SJSA1 (cell line): ENCODE data around the gene ARHGAP5. TPM values are rescaled to one million over a fixed set of nuclear protein-coding genes. Genes with fewer than 3 reads are reported as not detected.

Experiments
- DNase-seq, 2 experiments: peaks; one replicate each; pipeline ENCODE4 v3.0.0-alpha.2; 2015 to 2020; ENCODE audit warnings: low spot score in 2 of 2, low read depth in 1 of 2
- H3K27ac ChIP-seq: fragments of 250-450 bp; sonication (Bioruptor Pico); 2 replicates; pipeline ENCODE4 v1.5.1; 2020; ENCODE audit warnings: mild to moderate bottlenecking, moderate library complexity
- H3K27me3 ChIP-seq: fragments of 250-450 bp; sonication (Bioruptor Pico); replicated peaks from 2 replicates; pipeline ENCODE4 v1.5.1; 2020; ENCODE audit warnings: mild to moderate bottlenecking, moderate library complexity
- H3K36me3 ChIP-seq: fragments of 250-450 bp; sonication (Bioruptor Pico); 2 replicates; pipeline ENCODE4 v1.5.1; 2020; ENCODE audit warnings: mild to moderate bottlenecking
- H3K4me1 ChIP-seq: fragments of 250-450 bp; sonication (Bioruptor Pico); replicated peaks from 2 replicates; pipeline ENCODE4 v1.6.1; 2021; ENCODE audit warnings: mild to moderate bottlenecking
- H3K4me3 ChIP-seq: fragments of 250-450 bp; sonication (Bioruptor Pico); 2 replicates; pipeline ENCODE4 v1.5.1; 2020; ENCODE audit warnings: mild to moderate bottlenecking
- H3K9me3 ChIP-seq: fragments of 250-450 bp; sonication (Bioruptor Pico); replicated peaks from 2 replicates; pipeline ENCODE4 v1.5.1; 2020; ENCODE audit warnings: mild to moderate bottlenecking
- total RNA-seq: library from RNA; depleted of rRNA; stranded (reverse); fragments of >200 nt; shearing (Covaris generic); gene quantifications from 2 replicates; pipeline ENCODE4 v1.2.3, GENCODE V29; 2014; rRNA removed

Gene ARHGAP5, protein sequence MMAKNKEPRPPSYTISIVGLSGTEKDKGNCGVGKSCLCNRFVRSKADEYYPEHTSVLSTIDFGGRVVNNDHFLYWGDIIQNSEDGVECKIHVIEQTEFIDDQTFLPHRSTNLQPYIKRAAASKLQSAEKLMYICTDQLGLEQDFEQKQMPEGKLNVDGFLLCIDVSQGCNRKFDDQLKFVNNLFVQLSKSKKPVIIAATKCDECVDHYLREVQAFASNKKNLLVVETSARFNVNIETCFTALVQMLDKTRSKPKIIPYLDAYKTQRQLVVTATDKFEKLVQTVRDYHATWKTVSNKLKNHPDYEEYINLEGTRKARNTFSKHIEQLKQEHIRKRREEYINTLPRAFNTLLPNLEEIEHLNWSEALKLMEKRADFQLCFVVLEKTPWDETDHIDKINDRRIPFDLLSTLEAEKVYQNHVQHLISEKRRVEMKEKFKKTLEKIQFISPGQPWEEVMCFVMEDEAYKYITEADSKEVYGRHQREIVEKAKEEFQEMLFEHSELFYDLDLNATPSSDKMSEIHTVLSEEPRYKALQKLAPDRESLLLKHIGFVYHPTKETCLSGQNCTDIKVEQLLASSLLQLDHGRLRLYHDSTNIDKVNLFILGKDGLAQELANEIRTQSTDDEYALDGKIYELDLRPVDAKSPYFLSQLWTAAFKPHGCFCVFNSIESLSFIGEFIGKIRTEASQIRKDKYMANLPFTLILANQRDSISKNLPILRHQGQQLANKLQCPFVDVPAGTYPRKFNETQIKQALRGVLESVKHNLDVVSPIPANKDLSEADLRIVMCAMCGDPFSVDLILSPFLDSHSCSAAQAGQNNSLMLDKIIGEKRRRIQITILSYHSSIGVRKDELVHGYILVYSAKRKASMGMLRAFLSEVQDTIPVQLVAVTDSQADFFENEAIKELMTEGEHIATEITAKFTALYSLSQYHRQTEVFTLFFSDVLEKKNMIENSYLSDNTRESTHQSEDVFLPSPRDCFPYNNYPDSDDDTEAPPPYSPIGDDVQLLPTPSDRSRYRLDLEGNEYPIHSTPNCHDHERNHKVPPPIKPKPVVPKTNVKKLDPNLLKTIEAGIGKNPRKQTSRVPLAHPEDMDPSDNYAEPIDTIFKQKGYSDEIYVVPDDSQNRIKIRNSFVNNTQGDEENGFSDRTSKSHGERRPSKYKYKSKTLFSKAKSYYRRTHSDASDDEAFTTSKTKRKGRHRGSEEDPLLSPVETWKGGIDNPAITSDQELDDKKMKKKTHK (N-terminal part only)
- 46.4 and 64.8 TPM in 2 replicates for total RNA-seq

DNA sequence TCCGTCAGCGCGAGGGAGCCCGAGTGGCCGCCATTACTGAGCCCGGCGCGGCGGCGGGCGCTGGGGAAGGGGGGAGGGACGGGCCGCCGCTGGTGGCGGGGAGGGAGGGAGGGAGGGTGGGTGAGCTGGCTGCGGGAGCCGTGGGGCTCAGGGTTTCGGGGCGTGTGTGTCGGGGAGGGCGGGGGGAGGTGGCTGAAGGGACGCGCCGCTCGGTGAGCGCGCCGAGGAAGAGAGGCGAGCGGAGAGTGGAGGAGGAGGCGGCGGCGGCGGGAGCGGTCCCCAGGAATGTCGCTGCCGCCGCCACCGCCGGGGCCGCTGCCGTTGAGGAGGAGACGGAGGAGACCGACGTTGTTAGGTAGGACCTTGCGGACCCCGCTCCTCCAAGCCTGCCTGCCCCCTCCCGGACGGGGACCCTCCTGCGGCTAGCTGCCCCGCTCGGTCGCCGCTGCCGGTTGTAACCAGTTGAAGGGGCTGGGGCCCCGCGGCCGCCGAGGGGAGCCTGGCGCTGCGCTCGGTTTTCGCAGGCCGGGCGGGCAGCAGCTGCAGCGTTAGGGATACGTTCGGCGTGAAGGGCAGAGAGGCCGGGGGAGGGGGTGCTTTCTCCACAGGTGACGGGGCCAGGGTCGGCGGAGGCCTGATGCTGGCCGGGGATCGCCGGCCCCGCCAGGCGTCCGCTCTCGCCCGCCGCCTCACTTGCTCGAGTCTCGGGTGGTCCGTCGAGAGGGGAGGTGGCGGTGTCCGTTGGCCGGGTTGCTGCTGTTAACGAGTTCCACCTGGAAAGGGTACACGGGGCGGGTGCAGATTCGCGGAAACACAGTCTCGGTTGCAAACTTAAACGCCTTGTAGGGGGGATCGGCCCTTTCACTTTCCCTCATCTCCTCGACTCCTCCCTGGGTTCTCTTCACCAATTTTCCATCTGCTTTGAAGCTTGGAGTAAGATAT is at the start of gene ARHGAP5:
Gene ARHGAP5 (plus strand): TSS at position 224 of the 942 bp plus-strand sequence. CDS start 13,366 bp downstream, outside the sequence.
- peak; percentile 44 to 65 for DNase-seq

DNA sequence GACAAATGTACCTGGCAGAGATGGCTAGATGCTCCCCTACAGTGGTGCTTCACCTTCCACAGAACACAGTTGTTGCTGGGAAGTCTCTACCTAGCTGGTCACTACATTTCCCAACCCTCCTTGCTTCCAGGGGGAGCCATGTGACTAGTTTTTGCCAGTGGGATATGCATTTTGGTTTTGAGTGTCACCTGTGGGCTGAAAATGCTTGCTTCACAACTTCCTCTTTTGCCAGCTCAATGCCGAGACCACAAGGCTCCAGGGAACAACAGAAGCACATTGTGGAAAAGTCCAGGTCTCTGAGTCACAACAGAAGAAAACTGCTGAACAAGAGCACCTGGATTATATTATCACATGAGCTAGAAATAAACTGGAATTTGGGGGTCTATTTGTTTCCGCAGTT is 48.5 kb upstream of the ARHGAP5 start:
- Histone ChIP-seq H3K4me1 (no peaks in the 10 kb centered on the region; the same call in 1 of the 2 replicates), H3K27me3 (no peaks in the 10 kb centered on the region), H3K9me3 (no peaks in the 10 kb centered on the region), H3K36me3 (no peaks in the 10 kb centered on the region), H3K4me3 (no peak overlapping the region), H3K27ac (no peak overlapping the region)
- DNase-seq = no peak

More for the DNA sequence above, at the start of gene ARHGAP5:
- Histone ChIP-seq H3K4me3 (peak within 1 kb of the TSS; percentile 93), H3K36me3 (peaks cover 6% of the 10 kb centered on the region), H3K27ac (peak within 1 kb of the TSS; percentile 88), H3K27me3 (no peaks in the 10 kb centered on the region), H3K9me3 (no peaks in the 10 kb centered on the region), H3K4me1 (peaks cover 11% of the 10 kb centered on the region)

DNA sequence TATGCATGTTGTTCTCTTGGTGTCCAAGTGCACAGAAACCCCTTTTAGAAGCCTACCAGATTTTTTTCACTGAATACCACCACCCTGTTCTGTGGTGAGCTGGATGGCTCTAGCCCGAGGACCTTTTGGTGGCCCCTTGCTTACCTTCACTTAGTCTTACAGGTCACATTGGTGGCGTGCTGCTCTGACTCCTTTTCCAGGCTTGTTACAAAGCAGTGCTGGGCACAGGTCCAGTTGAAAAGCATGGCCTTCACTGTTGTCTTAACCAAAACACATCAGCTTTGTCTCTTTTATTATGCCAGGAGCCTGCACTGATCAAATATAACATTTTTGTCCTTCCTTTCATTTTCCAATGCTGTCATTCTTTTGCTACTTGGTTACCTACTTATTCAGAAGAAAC is 43.6 kb upstream of the ARHGAP5 start:
- Histone ChIP-seq H3K36me3 (no peaks in the 10 kb centered on the region), H3K27me3 (no peaks in the 10 kb centered on the region), H3K9me3 (no peaks in the 10 kb centered on the region), H3K4me3 (no peak overlapping the region), H3K4me1 (peaks cover 9% of the 10 kb centered on the region; the same call in 1 of the 2 replicates), H3K27ac (no peak overlapping the region)
- no peak for DNase-seq

DNA sequence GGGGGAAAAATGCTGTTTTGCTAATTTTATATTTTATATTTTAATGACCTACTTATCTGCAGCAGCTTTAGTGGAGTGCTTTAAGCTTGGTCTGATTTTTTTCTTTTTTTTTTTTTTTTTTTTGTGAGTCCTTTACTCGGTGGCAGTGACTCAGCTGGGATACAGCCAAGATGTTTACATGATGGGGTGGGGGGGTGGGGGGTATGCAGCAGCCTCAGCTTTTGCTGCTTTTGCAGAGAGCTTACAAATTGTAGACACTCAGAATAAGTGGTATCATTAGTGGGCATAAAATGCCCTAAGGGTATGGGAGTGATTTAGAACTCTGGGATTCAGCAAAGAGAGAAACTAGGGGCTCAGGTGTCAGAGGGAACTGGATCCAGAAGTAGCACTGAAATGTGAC is 38.2 kb upstream of the ARHGAP5 start:
- Histone ChIP-seq H3K27ac (no peak overlapping the region), H3K27me3 (no peaks in the 10 kb centered on the region), H3K4me3 (no peak overlapping the region), H3K4me1 (peaks cover 11% of the 10 kb centered on the region; the same call in 1 of the 2 replicates), H3K9me3 (no peaks in the 10 kb centered on the region), H3K36me3 (no peaks in the 10 kb centered on the region)
- DNase-seq = peak; percentile 20 to 46

DNA sequence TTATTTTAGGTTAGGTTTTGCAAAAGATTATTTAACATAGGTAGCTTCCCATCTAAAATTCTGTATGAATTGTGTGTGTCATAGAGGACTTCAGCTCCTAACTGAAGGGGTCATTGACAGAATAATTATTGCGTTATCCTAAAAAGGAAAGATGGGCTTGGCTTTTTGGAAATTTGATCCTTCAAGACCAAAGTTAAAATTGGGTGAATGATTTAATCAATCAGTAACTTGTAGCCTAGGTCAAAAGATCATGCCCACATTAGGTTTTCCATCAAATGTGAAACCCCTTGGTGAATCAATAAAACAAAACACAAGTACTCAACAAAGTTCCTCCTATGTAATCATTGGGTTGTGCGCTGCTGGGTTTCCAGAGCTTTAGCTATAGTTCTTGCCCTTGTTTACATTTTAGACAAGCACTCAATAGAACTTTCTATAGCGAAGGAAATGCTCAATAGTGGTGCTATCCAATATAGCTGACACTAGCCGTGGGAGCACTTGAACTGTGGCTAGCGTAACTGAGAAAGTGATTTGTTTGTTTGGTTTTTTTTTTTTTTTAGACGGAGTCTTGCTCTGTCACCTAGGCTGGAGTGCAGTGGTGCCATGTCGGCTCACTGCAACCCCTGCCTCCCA is 37.6 kb upstream of the ARHGAP5 start:
- no peak for DNase-seq
- Histone ChIP-seq H3K36me3 (no peaks in the 10 kb centered on the region), H3K4me3 (no peak overlapping the region), H3K4me1 (peaks cover 11% of the 10 kb centered on the region; the same call in 1 of the 2 replicates), H3K27me3 (no peaks in the 10 kb centered on the region), H3K27ac (no peak overlapping the region), H3K9me3 (no peaks in the 10 kb centered on the region)

DNA sequence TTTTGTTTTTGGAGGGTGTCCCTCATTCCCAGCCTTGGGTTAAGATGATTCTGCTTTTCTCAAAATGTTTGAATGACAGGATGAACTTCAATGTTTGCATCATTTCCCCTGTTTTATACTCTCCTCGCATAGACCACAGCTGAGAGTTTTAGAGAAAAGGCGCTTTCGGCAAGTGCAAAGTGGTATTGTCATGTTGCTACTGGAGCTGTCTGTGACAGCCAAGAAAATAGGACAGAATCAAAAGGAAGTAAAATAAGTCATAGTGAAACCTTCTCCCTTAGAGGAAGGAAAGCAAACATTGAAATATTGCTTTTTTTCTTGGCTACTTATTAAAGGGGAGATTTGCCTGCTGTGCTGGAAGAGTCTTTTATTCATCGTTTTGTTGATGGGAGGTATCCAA is 33.5 kb upstream of the ARHGAP5 start:
- 0 out of 2 replicates have a peak, but pooled peaks cover under 1% of the 10 kb centered on the region for H3K4me1 ChIP-seq
- H3K36me3 ChIP-seq = no peaks in the 10 kb centered on the region
- DNase-seq = no peak

DNA sequence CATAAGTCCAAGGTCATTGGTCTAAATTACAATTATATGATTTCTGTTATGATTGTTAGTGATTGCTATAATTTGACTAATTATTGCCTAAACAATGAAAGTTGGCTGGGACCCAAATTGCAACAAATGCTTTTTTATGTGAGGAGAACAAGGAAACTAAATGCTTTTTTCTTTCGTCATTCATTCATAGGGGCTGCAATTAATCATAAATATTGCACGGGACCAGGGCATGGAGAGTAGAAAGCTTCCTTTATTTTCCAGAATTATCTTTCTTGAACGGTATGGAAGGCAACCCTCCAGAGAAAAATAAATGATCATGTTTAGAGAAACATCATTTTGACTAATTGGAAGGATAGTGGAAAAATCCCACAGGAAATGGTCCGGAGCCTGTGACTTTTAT is 32.6 kb upstream of the ARHGAP5 start:
- no peaks in the 10 kb centered on the region for H3K9me3 ChIP-seq
- H3K27me3 ChIP-seq = no peaks in the 10 kb centered on the region
- no peaks in the 10 kb centered on the region for H3K4me1 ChIP-seq
- no peak overlapping the region for H3K4me3 ChIP-seq
- H3K27ac ChIP-seq = no peak overlapping the region
- DNase-seq = no peak
- H3K36me3 ChIP-seq = no peaks in the 10 kb centered on the region

More for the DNA sequence above, 33.5 kb upstream of the ARHGAP5 start:
- Histone ChIP-seq H3K27ac (no peak overlapping the region), H3K4me3 (no peak overlapping the region), H3K9me3 (no peaks in the 10 kb centered on the region), H3K27me3 (no peaks in the 10 kb centered on the region)

DNA sequence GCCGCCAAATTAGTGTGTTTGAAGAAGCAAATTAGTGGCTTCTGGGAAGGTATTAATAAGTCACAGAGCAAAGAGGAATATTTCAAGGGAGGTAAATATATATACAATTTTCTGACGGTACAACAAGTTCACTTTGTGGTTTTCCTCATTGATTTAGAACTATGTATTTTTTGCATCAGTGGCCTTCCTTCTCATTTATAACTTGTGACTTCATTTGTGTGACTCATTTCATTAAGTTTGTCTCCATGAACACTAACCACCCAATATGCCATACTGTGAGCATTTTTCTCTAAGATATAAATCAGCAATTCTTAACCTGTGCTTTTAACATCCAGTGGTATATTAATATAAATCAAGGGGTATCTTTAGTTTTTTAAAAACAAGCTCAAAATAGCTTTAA is 29.3 kb upstream of the ARHGAP5 start:
- no peaks in the 10 kb centered on the region for H3K9me3 ChIP-seq
- H3K4me3 ChIP-seq = no peak overlapping the region
- H3K27ac ChIP-seq = no peak overlapping the region
- DNase-seq = no peak
- no peaks in the 10 kb centered on the region for H3K36me3 ChIP-seq
- H3K4me1 ChIP-seq = no peaks in the 10 kb centered on the region
- no peaks in the 10 kb centered on the region for H3K27me3 ChIP-seq

DNA sequence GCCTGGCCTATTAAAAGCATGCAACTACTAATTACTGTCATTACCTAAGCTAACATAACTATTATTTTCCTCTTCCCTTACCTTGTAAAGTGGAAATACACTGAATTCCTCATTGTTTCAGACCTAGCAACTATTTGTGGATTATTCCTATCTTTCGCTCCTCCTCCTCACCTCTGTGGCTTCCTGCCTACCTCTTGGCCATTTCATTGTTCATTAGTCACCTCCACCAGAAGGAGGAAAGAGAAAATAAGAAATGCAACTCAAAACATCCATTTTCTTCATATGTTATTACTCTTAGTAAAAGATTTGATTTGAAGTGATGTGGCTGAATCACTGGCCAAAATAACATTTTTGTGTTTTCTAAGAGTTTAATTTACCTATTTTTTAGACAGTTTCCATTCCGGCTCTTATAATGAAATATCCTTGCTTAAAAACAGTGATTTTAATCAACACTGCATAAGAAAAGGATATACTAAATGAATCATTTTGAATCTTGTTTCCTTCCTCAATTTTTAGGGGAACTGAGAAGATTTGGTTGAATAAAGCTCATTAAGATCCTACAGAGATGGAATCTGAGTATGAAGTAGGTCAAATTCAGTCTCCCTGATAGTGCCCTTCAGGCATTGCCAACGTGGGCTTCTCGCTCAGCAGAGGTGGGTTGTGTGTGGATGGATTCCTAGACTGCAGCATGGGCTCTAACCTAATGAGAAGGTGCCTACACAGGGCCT is 27.6 kb upstream of the ARHGAP5 start:
- H3K36me3 ChIP-seq = no peaks in the 10 kb centered on the region
- no peaks in the 10 kb centered on the region for H3K4me1 ChIP-seq
- no peak overlapping the region for H3K4me3 ChIP-seq
- no peaks in the 10 kb centered on the region for H3K9me3 ChIP-seq
- no peak overlapping the region for H3K27ac ChIP-seq
- no peak for DNase-seq
- H3K27me3 ChIP-seq = no peaks in the 10 kb centered on the region

DNA sequence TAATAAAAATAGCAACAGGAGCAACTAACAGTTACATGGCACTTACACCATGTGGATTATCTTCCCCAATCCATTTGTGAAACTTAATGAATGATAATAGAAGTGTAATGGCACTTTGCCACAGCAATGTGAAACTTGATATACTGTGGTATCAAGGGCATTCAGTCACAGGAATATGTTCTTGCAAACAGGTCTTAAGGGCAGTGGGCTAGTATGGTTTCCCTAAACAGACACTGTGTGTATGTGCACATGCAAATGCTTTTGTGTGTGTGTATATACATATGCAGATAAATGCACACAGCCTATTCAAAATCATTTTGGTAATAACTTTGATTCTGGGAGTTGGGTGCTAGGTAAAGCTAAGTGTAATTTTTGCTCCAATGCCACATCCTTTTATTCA is 26.2 kb upstream of the ARHGAP5 start:
- no peaks in the 10 kb centered on the region for H3K9me3 ChIP-seq
- no peaks in the 10 kb centered on the region for H3K27me3 ChIP-seq
- DNase-seq = no peak
- no peaks in the 10 kb centered on the region for H3K36me3 ChIP-seq
- H3K4me3 ChIP-seq = no peak overlapping the region
- H3K4me1 ChIP-seq = no peaks in the 10 kb centered on the region
- no peak overlapping the region for H3K27ac ChIP-seq

DNA sequence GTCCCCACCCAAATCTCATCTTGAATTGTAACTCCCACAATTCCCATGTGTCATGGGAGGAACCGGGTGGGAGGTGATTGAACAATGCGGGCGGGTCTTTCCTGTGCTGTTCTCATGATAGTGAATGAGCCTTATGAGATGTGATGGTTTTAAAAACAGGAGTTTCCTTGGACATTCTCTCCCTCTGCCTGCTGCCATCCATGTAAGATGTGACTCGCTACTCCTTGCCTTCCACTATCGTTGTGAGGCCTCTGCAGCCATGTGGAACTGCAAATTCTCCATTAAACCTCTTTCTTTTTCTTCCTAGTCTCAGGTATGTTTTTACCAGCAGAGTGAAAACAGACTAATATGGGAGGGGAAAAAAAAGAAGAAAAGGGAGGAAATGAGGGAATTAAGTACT is 22.6 kb upstream of the ARHGAP5 start:
- Histone ChIP-seq H3K27ac (no peak overlapping the region), H3K4me3 (no peak overlapping the region), H3K9me3 (no peaks in the 10 kb centered on the region)

DNA sequence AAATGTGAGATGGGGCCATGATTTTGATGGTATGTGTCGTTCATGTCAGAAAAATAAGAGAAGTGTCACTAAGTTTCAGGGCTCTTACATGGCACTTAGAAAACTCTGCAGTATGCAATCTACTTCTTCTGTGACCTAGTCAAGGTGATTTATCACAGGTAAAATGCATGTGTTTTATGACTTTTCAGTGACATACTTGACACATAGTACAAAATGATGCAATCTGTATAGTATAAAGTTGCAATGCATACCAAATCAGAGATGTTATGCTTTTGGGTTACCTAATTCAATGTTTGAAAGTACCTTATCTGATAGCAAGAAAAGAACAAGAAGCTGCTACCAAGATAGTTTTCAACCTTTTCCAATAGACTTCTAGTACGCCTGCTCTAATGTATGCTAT is 21.9 kb upstream of the ARHGAP5 start:
- Histone ChIP-seq H3K36me3 (no peaks in the 10 kb centered on the region), H3K27me3 (no peaks in the 10 kb centered on the region; the same call in 1 of the 2 replicates), H3K4me3 (no peak overlapping the region), H3K27ac (no peak overlapping the region), H3K9me3 (no peaks in the 10 kb centered on the region), H3K4me1 (no peaks in the 10 kb centered on the region)
- no peak for DNase-seq

More for the DNA sequence above, 22.6 kb upstream of the ARHGAP5 start:
- no peaks in the 10 kb centered on the region for H3K27me3 ChIP-seq
- DNase-seq = no peak
- H3K4me1 ChIP-seq = no peaks in the 10 kb centered on the region
- no peaks in the 10 kb centered on the region for H3K36me3 ChIP-seq
